ENCODE data around the gene NHLH2.

DNA sequence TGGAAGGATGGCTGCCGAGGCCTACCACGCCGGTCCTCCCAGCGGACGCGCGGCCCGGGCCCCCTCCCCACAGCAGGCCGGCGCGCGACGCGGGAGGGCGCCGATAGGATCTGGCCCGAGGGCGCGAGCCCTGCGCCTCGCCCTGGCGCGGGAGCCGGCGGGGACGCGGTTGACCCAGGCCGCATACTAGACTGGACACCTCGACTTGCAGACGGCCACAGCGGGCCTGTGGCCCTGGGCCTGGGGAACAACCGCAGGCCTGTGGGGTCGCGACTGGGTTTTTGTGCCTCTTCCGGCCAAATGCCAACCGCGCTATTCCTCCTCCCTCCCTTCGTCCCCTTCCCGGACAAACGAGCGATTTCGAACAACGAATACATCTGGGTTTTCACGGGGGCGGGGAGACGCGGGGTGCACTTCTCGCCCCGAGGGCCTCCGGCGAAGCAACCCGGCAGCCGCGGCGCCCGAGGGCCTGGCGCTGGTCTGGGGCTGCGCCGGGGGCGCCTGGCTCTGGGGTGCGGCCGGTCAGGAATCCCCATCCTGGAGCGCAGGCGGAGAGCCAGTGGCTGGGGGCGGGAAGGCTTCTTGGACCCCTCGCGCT is 2.4 kb downstream of the NHLH2 start:
- TF ChIP-seq, protein P1, sequence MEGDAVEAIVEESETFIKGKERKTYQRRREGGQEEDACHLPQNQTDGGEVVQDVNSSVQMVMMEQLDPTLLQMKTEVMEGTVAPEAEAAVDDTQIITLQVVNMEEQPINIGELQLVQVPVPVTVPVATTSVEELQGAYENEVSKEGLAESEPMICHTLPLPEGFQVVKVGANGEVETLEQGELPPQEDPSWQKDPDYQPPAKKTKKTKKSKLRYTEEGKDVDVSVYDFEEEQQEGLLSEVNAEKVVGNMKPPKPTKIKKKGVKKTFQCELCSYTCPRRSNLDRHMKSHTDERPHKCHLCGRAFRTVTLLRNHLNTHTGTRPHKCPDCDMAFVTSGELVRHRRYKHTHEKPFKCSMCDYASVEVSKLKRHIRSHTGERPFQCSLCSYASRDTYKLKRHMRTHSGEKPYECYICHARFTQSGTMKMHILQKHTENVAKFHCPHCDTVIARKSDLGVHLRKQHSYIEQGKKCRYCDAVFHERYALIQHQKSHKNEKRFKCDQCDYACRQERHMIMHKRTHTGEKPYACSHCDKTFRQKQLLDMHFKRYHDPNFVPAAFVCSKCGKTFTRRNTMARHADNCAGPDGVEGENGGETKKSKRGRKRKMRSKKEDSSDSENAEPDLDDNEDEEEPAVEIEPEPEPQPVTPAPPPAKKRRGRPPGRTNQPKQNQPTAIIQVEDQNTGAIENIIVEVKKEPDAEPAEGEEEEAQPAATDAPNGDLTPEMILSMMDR (IDR thresholded peaks at IDR 0.05) = no peak
- TF ChIP-seq TCF7L2 (IDR thresholded peaks at IDR 0.05; ENCODE audit: low read depth, low read length) (no peak), SIN3A (IDR thresholded peaks at IDR 0.05; ENCODE audit: borderline replicate concordance, insufficient read depth, low read depth, low read length) (no peak), POLR2AphosphoS5 (IDR thresholded peaks at IDR 0.05; ENCODE audit: low read depth, low read length) (no peak)
- TF ChIP-seq, protein P2, sequence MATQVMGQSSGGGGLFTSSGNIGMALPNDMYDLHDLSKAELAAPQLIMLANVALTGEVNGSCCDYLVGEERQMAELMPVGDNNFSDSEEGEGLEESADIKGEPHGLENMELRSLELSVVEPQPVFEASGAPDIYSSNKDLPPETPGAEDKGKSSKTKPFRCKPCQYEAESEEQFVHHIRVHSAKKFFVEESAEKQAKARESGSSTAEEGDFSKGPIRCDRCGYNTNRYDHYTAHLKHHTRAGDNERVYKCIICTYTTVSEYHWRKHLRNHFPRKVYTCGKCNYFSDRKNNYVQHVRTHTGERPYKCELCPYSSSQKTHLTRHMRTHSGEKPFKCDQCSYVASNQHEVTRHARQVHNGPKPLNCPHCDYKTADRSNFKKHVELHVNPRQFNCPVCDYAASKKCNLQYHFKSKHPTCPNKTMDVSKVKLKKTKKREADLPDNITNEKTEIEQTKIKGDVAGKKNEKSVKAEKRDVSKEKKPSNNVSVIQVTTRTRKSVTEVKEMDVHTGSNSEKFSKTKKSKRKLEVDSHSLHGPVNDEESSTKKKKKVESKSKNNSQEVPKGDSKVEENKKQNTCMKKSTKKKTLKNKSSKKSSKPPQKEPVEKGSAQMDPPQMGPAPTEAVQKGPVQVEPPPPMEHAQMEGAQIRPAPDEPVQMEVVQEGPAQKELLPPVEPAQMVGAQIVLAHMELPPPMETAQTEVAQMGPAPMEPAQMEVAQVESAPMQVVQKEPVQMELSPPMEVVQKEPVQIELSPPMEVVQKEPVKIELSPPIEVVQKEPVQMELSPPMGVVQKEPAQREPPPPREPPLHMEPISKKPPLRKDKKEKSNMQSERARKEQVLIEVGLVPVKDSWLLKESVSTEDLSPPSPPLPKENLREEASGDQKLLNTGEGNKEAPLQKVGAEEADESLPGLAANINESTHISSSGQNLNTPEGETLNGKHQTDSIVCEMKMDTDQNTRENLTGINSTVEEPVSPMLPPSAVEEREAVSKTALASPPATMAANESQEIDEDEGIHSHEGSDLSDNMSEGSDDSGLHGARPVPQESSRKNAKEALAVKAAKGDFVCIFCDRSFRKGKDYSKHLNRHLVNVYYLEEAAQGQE (IDR thresholded peaks at IDR 0.05; ENCODE audit: insufficient read depth in 1 of 2, low read depth in 2 of 2, low read length in 1 of 2) = no peak
